H1 (cell line): Measurements from ENCODE around the gene KCNMB4. TPM values are rescaled to one million over a fixed set of nuclear protein-coding genes. Genes with fewer than 3 reads are reported as not detected.
"Not testable (repeated sequence)": the region's sequence is repeated elsewhere in the genome, so short reads cannot be mapped to it uniquely, and the experiment has no call there.

Experiments used
- CTCF ChIA-PET: fragments of 300-600 bp; sonication (Branson Sonifier 250); formaldehyde crosslinking; loops from one replicate; lab custom pipeline; 2021; ENCODE audit not compliant: partially characterized antibody; lab: Charles Lee
- POLR2A ChIA-PET: fragments of 300-600 bp; sonication (Branson Sonifier 250); formaldehyde crosslinking; loops from one replicate; lab custom pipeline; 2021; ENCODE audit warnings: inconsistent platforms; ENCODE audit not compliant: partially characterized antibody; lab: Charles Lee
- DNase-seq, 2 experiments: peaks; one replicate each; pipeline versions ENCODE4 v3.0.0 to v3.0.0-alpha.2; 2010 to 2022; ENCODE audit warnings: low spot score in 2 of 2, low read depth in 1 of 2, mixed read lengths in 1 of 2
- FAIRE-seq: peaks from 2 replicates; lab custom pipeline; 2011; peaks lifted over from hg19 to GRCh38; lab: Jason Lieb, UNC
- H2AFZ ChIP-seq: 2 replicates; pipeline ENCODE4 v1.8.1; 2012; ENCODE audit warnings: low read length, inconsistent platforms
- H2AK5ac ChIP-seq: 2 replicates; pipeline ENCODE4 v1.6.1; 2013; ENCODE audit warnings: low read depth, low read length
- H2BK120ac ChIP-seq: replicated peaks from 2 replicates; pipeline ENCODE3; 2013; ENCODE audit warnings: low read depth, low read length, inconsistent platforms
- H2BK12ac ChIP-seq: 2 replicates; pipeline ENCODE4 v1.6.1; 2013; ENCODE audit warnings: low read depth, low read length
- H2BK15ac ChIP-seq: 2 replicates; pipeline ENCODE4 v1.6.1; 2013; ENCODE audit warnings: low read length
- H2BK20ac ChIP-seq: 2 replicates; pipeline ENCODE4 v1.6.1; 2013; ENCODE audit warnings: low read length
- H2BK5ac ChIP-seq: 2 replicates; pipeline ENCODE4 v1.6.1; 2013; ENCODE audit warnings: low read depth, low read length
- H3K14ac ChIP-seq: 2 replicates; pipeline ENCODE4 v1.6.1; 2013; ENCODE audit warnings: inconsistent platforms; ENCODE audit not compliant: insufficient read length
- H3K18ac ChIP-seq: 2 replicates; pipeline ENCODE4 v1.6.1; 2013; ENCODE audit warnings: low read length; ENCODE audit errors: extremely low read depth
- H3K23ac ChIP-seq: 2 replicates; pipeline ENCODE4 v1.6.1; 2013; ENCODE audit warnings: inconsistent platforms; ENCODE audit not compliant: insufficient read length
- H3K23me2 ChIP-seq: 2 replicates; pipeline ENCODE4 v1.6.1; 2013; ENCODE audit warnings: low read depth, low read length
- H3K27ac ChIP-seq: 2 replicates; pipeline ENCODE4 v1.6.1; 2011; ENCODE audit warnings: low read depth, low read length, inconsistent platforms
- H3K27me3 ChIP-seq, 4 experiments: replicated peaks in 1 of 4; 1 replicate in 1 of 4; 2 replicates in 3 of 4; pipeline versions ENCODE4 v1.6.1 to v1.8.1; 2011 to 2013; ENCODE audit warnings: low read length in 3 of 4, mild to moderate bottlenecking in 3 of 4, inconsistent platforms in 2 of 4, mixed read lengths in 2 of 4, moderate library complexity in 1 of 4; ENCODE audit not compliant: control insufficient read depth in 3 of 4, insufficient read depth in 3 of 4; ENCODE audit errors: extremely low read depth in 1 of 4
- H3K36me3 ChIP-seq, 4 experiments: 2 replicates each; pipeline versions ENCODE4 v1.6.1 to v1.8.1; 2011 to 2013; ENCODE audit warnings: mild to moderate bottlenecking in 4 of 4, low read length in 3 of 4, moderate library complexity in 2 of 4, control low read depth in 1 of 4, inconsistent platforms in 1 of 4; ENCODE audit not compliant: insufficient read depth in 4 of 4, control insufficient read depth in 2 of 4
- H3K4ac ChIP-seq: replicated peaks from 2 replicates; pipeline ENCODE3; 2013; ENCODE audit warnings: low read length, low read depth, mixed read lengths, inconsistent platforms; ENCODE audit not compliant: insufficient read length
- H3K4me1 ChIP-seq, 4 experiments: replicated peaks in 1 of 4; 1 replicate in 1 of 4; 2 replicates in 3 of 4; pipeline versions ENCODE4 v1.6.1 to v1.8.1; 2011 to 2013; ENCODE audit warnings: low read length in 3 of 4, inconsistent platforms in 2 of 4, mixed read lengths in 1 of 4; ENCODE audit not compliant: insufficient read depth in 4 of 4, control insufficient read depth in 3 of 4
- H3K4me2 ChIP-seq, 2 experiments: 2 replicates each; pipeline versions ENCODE4 v1.6.1 to v1.8.1; 2011 to 2013; ENCODE audit warnings: low read depth in 2 of 2, low read length in 2 of 2, control low read depth in 1 of 2, inconsistent platforms in 1 of 2, mild to moderate bottlenecking in 1 of 2; ENCODE audit not compliant: insufficient read depth in 1 of 2
- H3K4me3 ChIP-seq, 4 experiments: fragments of 200-600, 300-600 bp in 1 of 4; sonication (generic), shearing (Covaris generic), sonication (Bioruptor Twin) in 1 of 4; 2 replicates each; pipeline versions ENCODE4 v1.5.1 to v1.8.1; 2011 to 2016; ENCODE audit warnings: low read length in 4 of 4, low read depth in 3 of 4, control low read depth in 2 of 4, inconsistent platforms in 2 of 4, mild to moderate bottlenecking in 2 of 4, mixed read lengths in 1 of 4, moderate library complexity in 1 of 4; ENCODE audit not compliant: insufficient read depth in 2 of 4; ENCODE audit errors: extremely low read depth in 1 of 4
- H3K56ac ChIP-seq: replicated peaks from 2 replicates; pipeline ENCODE3; 2013; ENCODE audit warnings: low read depth, mild to moderate bottlenecking, mixed read lengths, low read length, inconsistent platforms; ENCODE audit not compliant: insufficient read length
- H3K79me1 ChIP-seq: 2 replicates; pipeline ENCODE4 v1.6.1; 2013; ENCODE audit warnings: low read depth, low read length, control low read depth
- H3K79me2 ChIP-seq, 2 experiments: 2 replicates each; pipeline versions ENCODE4 v1.6.1 to v1.8.1; 2012 to 2013; ENCODE audit warnings: low read length in 2 of 2, mild to moderate bottlenecking in 2 of 2, inconsistent platforms in 1 of 2; ENCODE audit not compliant: insufficient read depth in 2 of 2, control insufficient read depth in 1 of 2
- H3K9ac ChIP-seq, 4 experiments: replicated peaks in 1 of 4; 1 replicate in 1 of 4; 2 replicates in 3 of 4; pipeline versions ENCODE4 v1.6.1 to v1.8.1; 2011 to 2013; ENCODE audit warnings: low read depth in 3 of 4, low read length in 3 of 4, control low read depth in 2 of 4, mild to moderate bottlenecking in 2 of 4, moderate library complexity in 2 of 4, inconsistent platforms in 1 of 4; ENCODE audit errors: extremely low read depth in 1 of 4
- H3K9me3 ChIP-seq, 2 experiments: 2 replicates each; pipeline versions ENCODE4 v1.6.1 to v1.8.1; 2012 to 2013; ENCODE audit warnings: mild to moderate bottlenecking in 2 of 2, moderate library complexity in 2 of 2, control low read depth in 1 of 2, inconsistent platforms in 1 of 2, low read depth in 1 of 2, low read length in 1 of 2, mixed read lengths in 1 of 2; ENCODE audit not compliant: insufficient read depth in 2 of 2
- H4K20me1 ChIP-seq, 2 experiments: replicated peaks in 1 of 2; 2 replicates each; pipeline versions ENCODE3 to v1.8.1; 2011 to 2013; ENCODE audit warnings: inconsistent platforms in 2 of 2, low read length in 2 of 2, mild to moderate bottlenecking in 1 of 2; ENCODE audit not compliant: insufficient read depth in 2 of 2, control insufficient read depth in 1 of 2
- H4K5ac ChIP-seq: 2 replicates; pipeline ENCODE4 v1.6.1; 2013; ENCODE audit warnings: low read length, low read depth, mixed read lengths, inconsistent platforms; ENCODE audit not compliant: insufficient read length
- H4K8ac ChIP-seq: 2 replicates; pipeline ENCODE4 v1.8.0; 2013; ENCODE audit warnings: mild to moderate bottlenecking, moderate library complexity, low read length, inconsistent platforms; ENCODE audit not compliant: insufficient read depth; ENCODE audit errors: extremely low read depth
- H4K91ac ChIP-seq: replicated peaks from 2 replicates; pipeline ENCODE3; 2013; ENCODE audit warnings: low read length, mixed read lengths, inconsistent platforms; ENCODE audit not compliant: insufficient read length
- EP300 ChIP-seq, 2 experiments: IDR thresholded peaks; 1 replicate in 1 of 2; 2 replicates in 1 of 2; pipeline ENCODE4 v1.6.1; 2011 to 2012; ENCODE audit warnings: low read depth in 2 of 2, low read length in 2 of 2, mild to moderate bottlenecking in 2 of 2, borderline replicate concordance in 1 of 2, inconsistent platforms in 1 of 2, moderate library complexity in 1 of 2
- HDAC2 ChIP-seq, 2 experiments: fragments of 300-600 bp in 1 of 2; sonication (generic) in 1 of 2; IDR thresholded peaks; 2 replicates each; pipeline ENCODE4 v1.6.1; 2011 to 2012; ENCODE audit warnings: low read depth in 2 of 2, low read length in 2 of 2, mild to moderate bottlenecking in 2 of 2, moderate library complexity in 2 of 2, borderline replicate concordance in 1 of 2, inconsistent platforms in 1 of 2
- MAFK ChIP-seq: IDR thresholded peaks from 2 replicates; pipeline ENCODE4 v1.6.1; 2012; ENCODE audit warnings: low read depth, mild to moderate bottlenecking, improper control_type of control experiment, low read length
- PHF8 ChIP-seq: fragments of 200-600 bp; sonication (generic); conservative IDR thresholded peaks from 2 replicates; pipeline ENCODE4 v1.7.1; 2012; ENCODE audit warnings: low read depth, mild to moderate bottlenecking, inconsistent platforms, low read length, moderate library complexity
- RAD21 ChIP-seq, 2 experiments: IDR thresholded peaks in 1 of 2; conservative IDR thresholded peaks in 1 of 2; 2 replicates each; pipeline ENCODE4 v1.6.1; 2011; ENCODE audit warnings: low read depth in 2 of 2, low read length in 2 of 2, improper control_type of control experiment in 1 of 2, inconsistent platforms in 1 of 2, mild to moderate bottlenecking in 1 of 2, moderate library complexity in 1 of 2
- RNF2 ChIP-seq: fragments of 200-900, 300-1000 bp; sonication (generic); IDR thresholded peaks from 2 replicates; pipeline ENCODE4 v1.7.1; 2016; ENCODE audit warnings: borderline replicate concordance, low read depth, mild to moderate bottlenecking, antibody characterized with exemption, low read length; ENCODE audit not compliant: poor library complexity, severe bottlenecking; ENCODE audit errors: missing control alignments
- RXRA ChIP-seq: IDR thresholded peaks from 2 replicates; pipeline ENCODE4 v1.6.1; 2011; ENCODE audit warnings: low read depth, mild to moderate bottlenecking, low read length, moderate library complexity; ENCODE audit not compliant: insufficient read depth
- SP1 ChIP-seq: IDR thresholded peaks from 2 replicates; pipeline ENCODE4 v1.6.1; 2011; ENCODE audit warnings: low read depth, low read length
- WGBS, 2 experiments: shearing (Covaris generic) in 1 of 2; methylation state at CpG; one replicate each; pipeline versions ENCODE4 v1.1.6 to v1.1.7; 2013 to 2015; ENCODE audit warnings: low lambda C conversion rate in 2 of 2, mixed read lengths in 2 of 2, inconsistent platforms in 1 of 2, low coverage in 1 of 2, missing lambda C conversion rate in 1 of 2; ENCODE audit not compliant: insufficient replicate concordance in 2 of 2, insufficient coverage in 1 of 2, insufficient read length in 1 of 2; ENCODE audit errors: extremely low coverage in 1 of 2, missing lambda C conversion rate in 1 of 2; 5-methylcytosine and 5-hydroxymethylcytosine counted together
- polyA plus RNA-seq, 7 experiments: library from polyadenylated mRNA; depleted of rRNA in 3 of 7; stranded (reverse) in 5 of 7; unstranded in 2 of 7; fragments of >200 nt in 5 of 7; fragments of 200-250 nt in 2 of 7; gene quantifications; 1 replicate in 5 of 7; 2 replicates in 1 of 7; 4 replicates in 1 of 7; pipeline versions ENCODE4 v1.2.1 to v1.2.3, GENCODE V29; 2011 to 2013; ENCODE audit warnings: missing spikeins in 2 of 7, mixed read lengths in 2 of 7
- total RNA-seq: library from RNA; stranded (reverse); fragmentation: NEBNext Ultra II Directional; extraction: Animal tissue kit (Norgen Biotek cat#: 25700); gene quantifications from 2 replicates; pipeline ENCODE4 v1.2.1, GENCODE V29; 2021
- TF ChIP-seq, protein P1 (sequence below): IDR thresholded peaks from 2 replicates; pipeline ENCODE4 v1.6.1; 2012; ENCODE audit warnings: inconsistent platforms

The KCNMB4 gene
- total and polyA plus RNA-seq, 2 of the 8 experiments (the other 6 are each of a cell fraction or from before 2014, with no cell fraction given), result 10.9 to 16.0 TPM

- TF ChIP-seq EP300 (IDR thresholded peaks at IDR 0.05; ENCODE audit: borderline replicate concordance in 1 of 2, low read depth in 2 of 2, low read length in 2 of 2) (no peak), MAFK (no peak), SP1 (no peak), RXRA (no peak), PHF8 (no peak), HDAC2 (IDR thresholded peaks at IDR 0.05; ENCODE audit: borderline replicate concordance in 1 of 2, low read depth in 2 of 2, low read length in 2 of 2) (no peak), RAD21 (IDR thresholded peaks at IDR 0.05 in 1 of 2, conservative IDR thresholded peaks at IDR 0.05 in 1 of 2; ENCODE audit: low read depth in 2 of 2, low read length in 2 of 2) (no peak), RNF2 (no peak)
- TF ChIP-seq, protein P1, sequence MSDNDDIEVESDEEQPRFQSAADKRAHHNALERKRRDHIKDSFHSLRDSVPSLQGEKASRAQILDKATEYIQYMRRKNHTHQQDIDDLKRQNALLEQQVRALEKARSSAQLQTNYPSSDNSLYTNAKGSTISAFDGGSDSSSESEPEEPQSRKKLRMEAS, result no peak
Measured at GRCh38 chr12:70389678-70390077, 23.6 kb downstream of the KCNMB4 start (continued).

DNA sequence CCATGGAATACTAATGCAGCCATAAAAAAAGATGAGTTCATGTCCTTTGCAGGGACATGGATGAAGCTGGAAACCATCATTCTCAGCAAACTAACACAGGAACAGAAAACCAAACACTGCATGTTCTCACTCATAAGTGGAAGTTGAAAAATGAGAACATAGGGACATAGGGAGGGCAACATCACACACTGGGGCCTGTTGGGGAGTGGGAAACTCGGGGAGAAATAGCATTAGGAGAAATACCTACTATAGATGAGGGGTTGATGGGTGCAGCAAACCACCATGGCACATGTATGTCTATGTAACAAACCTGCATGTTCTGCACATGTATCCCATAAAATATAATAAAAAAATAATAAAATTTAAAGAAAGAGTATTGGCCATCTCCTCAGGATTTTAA is 26.5 kb downstream of the KCNMB4 start:
- H3K9ac ChIP-seq, H2AK5ac ChIP-seq, H2BK15ac ChIP-seq, H3K79me1 ChIP-seq, H3K4ac ChIP-seq, H2BK5ac ChIP-seq, POLR2A ChIA-PET, H3K4me1 ChIP-seq, H3K14ac ChIP-seq, H3K9me3 ChIP-seq, H3K4me2 ChIP-seq, H3K4me3 ChIP-seq, H3K56ac ChIP-seq, H4K5ac ChIP-seq, H2AFZ ChIP-seq, FAIRE-seq, H3K79me2 ChIP-seq, H2BK12ac ChIP-seq, H3K23me2 ChIP-seq, H3K23ac ChIP-seq, H3K27me3 ChIP-seq, H2BK20ac ChIP-seq, H3K27ac ChIP-seq, H4K91ac ChIP-seq, H3K18ac ChIP-seq, DNase-seq, H3K36me3 ChIP-seq, CTCF ChIA-PET, H4K8ac ChIP-seq, H4K20me1 ChIP-seq, H2BK120ac ChIP-seq: not testable (repeated sequence)
- WGBS, 2 experiments, result 88% methylated on average over 1 of the region's 1 CpG; no CpG with 5 or more reads in 1 of the 2 experiments
